Neutrophil (primary cell): ENCODE measurements around the gene SELPLG.

ENCODE experiments used
- H3K27ac ChIP-seq: fragments of 200-600 bp; sonication (generic); 2 replicates; pipeline ENCODE4 v1.5.1; 2016; ENCODE audit warnings: mild to moderate bottlenecking, moderate library complexity
- H3K27me3 ChIP-seq: fragments of 200-600 bp; sonication (generic); 2 replicates; pipeline ENCODE4 v1.6.0; 2016; ENCODE audit warnings: mild to moderate bottlenecking
- H3K36me3 ChIP-seq: fragments of 200-600 bp; sonication (generic); 2 replicates; pipeline ENCODE4 v1.5.1; 2017
- H3K4me1 ChIP-seq, 2 experiments: fragments of 200-600 bp in 1 of 2; sonication (generic) in 1 of 2; 1 replicate in 1 of 2; 2 replicates in 1 of 2; pipeline versions ENCODE4 v1.5.1 to v1.6.1; 2013 to 2016; ENCODE audit warnings: low read depth in 1 of 2, low read length in 1 of 2, mild to moderate bottlenecking in 1 of 2, moderate library complexity in 1 of 2; ENCODE audit not compliant: control insufficient read depth in 1 of 2, insufficient read depth in 1 of 2
- H3K4me3 ChIP-seq, 2 experiments: fragments of 200-600 bp in 1 of 2; sonication (generic) in 1 of 2; 1 replicate in 1 of 2; 2 replicates in 1 of 2; pipeline ENCODE4 v1.5.1; 2013 to 2016; ENCODE audit warnings: low read depth in 1 of 2, low read length in 1 of 2, mild to moderate bottlenecking in 1 of 2, moderate library complexity in 1 of 2
- H3K9me3 ChIP-seq: fragments of 200-600 bp; sonication (generic); 2 replicates; pipeline ENCODE4 v1.5.1; 2016
- TF ChIP-seq, protein P1 (sequence below): fragments of 200-600 bp; sonication (generic); IDR thresholded peaks from 2 replicates; pipeline ENCODE4 v1.5.1; 2016; ENCODE audit warnings: antibody characterized with exemption

SELPLG gene

DNA sequence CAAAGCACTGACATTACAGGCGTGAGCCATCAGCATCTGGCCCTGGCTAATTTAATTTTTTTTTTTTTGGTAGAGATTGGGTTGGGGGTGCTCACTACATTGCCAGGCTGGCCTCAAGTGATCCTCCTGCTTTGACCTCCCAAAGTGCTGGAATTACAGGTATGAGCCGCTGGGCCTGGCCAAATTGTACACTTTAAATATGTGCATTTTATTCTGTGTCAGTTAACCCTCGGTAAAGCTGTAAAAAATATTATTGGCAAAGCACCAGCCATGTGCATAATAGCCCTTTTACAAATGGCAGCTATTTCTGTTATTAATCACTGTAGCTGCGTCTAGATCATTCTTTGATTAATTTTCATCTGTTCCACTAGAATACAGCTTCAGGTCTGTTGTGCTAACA lies 47.8 kb downstream of the SELPLG start:
- Histone ChIP-seq H3K4me1 (no peaks in the 10 kb centered on the region), H3K36me3 (no peaks in the 10 kb centered on the region), H3K4me3 (no peak overlapping the region), H3K9me3 (no peaks in the 10 kb centered on the region), H3K27ac (no peak overlapping the region), H3K27me3 (no peaks in the 10 kb centered on the region)
- TF ChIP-seq, protein P1, sequence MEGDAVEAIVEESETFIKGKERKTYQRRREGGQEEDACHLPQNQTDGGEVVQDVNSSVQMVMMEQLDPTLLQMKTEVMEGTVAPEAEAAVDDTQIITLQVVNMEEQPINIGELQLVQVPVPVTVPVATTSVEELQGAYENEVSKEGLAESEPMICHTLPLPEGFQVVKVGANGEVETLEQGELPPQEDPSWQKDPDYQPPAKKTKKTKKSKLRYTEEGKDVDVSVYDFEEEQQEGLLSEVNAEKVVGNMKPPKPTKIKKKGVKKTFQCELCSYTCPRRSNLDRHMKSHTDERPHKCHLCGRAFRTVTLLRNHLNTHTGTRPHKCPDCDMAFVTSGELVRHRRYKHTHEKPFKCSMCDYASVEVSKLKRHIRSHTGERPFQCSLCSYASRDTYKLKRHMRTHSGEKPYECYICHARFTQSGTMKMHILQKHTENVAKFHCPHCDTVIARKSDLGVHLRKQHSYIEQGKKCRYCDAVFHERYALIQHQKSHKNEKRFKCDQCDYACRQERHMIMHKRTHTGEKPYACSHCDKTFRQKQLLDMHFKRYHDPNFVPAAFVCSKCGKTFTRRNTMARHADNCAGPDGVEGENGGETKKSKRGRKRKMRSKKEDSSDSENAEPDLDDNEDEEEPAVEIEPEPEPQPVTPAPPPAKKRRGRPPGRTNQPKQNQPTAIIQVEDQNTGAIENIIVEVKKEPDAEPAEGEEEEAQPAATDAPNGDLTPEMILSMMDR, result no peak

DNA sequence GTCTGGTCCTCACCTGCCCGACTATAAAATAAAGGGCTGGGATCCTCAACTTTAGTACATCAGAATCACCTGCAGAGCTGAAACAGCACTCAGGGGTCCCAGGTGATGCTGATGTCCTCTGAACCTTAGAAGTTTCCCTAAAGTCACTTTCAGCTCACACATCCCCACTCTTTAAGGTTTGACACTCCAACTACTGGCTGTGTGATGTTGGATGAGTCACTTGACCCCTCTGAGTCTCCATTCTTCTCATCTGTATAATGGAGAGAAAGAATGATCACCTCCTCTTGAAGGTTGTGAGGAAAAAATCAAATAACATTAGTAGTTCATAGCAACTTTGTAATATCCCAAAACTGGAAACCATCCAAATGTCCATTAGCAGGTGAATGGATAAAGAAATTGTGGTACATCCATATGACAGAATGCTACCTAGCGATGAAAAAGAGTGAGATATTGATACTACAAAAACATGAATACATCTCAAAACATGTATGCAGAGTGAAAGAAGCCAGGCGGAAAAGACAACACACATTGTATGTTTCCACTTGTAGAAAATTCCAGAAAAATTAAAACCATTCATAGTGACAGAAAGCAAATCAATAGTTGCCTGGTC lies 49.1 kb downstream of the SELPLG start:
- H3K9me3 ChIP-seq, result no peaks in the 10 kb centered on the region
- H3K4me3 ChIP-seq, result no peak overlapping the region
- H3K27ac ChIP-seq, result no peak overlapping the region
- H3K36me3 ChIP-seq, result no peaks in the 10 kb centered on the region
- TF ChIP-seq, protein P1, result no peak
- H3K27me3 ChIP-seq, result no peaks in the 10 kb centered on the region
- H3K4me1 ChIP-seq, result no peaks in the 10 kb centered on the region

DNA sequence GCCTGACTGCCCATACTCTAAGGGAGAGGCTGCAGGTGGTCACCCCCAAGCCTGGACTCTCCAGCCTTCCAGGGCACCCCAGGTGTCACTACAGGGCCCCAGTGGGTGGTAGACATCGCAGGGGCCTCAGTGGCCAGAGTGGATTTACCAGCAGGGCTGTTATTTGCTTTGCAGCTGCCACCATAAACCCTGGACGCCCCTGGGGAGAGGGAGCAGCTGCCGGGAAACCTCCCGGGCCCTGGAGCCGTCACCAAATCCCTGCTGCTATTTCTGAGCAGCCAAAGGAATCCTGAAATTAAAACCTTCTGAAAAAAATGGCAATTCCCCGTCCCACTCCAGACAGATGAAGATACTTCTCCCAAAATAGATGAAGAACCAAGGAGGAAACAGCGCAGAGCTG lies 49.7 kb downstream of the SELPLG start:
- Histone ChIP-seq H3K4me1 (no peaks in the 10 kb centered on the region), H3K36me3 (no peaks in the 10 kb centered on the region), H3K27me3 (no peaks in the 10 kb centered on the region), H3K4me3 (no peak overlapping the region), H3K9me3 (no peaks in the 10 kb centered on the region), H3K27ac (no peak overlapping the region)
- TF ChIP-seq, protein P1, result no peak

DNA sequence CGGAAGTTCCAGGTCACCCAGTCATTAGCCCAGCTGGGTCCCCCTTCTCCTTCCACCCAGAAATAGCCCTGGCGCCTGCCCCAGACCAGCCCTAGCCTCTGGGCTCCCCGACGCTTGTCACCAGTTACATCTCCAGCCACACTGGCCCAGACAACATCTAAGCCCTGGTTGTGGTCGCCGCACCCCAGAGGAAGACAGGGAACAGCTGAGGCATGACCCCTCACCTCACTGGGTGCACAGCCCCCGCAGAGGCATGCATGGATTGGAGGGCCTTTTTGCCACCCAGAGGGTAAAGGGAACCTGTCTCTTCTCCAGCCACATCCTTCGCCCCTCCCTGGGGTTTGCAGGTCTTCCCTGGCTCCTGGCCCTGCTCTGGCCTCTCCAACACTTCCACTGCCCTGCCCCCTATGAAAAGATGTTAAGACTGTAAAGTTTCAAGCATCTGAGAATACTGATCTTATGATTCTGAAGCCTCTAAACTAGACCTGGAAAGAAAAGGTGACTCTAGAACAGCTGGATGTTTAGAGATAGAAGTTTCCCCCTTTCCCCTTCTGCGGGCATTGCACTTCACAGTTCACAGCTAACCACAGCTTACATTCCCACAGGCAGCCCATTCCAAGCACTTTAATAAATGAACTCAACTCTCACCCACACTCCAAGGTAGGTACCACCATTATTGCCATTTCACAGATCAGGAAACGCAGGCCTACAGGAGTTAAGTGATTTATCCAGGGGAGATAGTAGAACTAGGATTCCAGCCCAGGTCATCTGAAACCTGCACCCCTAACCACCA lies 50.5 kb downstream of the SELPLG start:
- TF ChIP-seq, protein P1, result no peak
- no peak overlapping the region for H3K4me3 ChIP-seq
- H3K27me3 ChIP-seq, result no peaks in the 10 kb centered on the region
- no peak overlapping the region for H3K27ac ChIP-seq
- no peaks in the 10 kb centered on the region for H3K9me3 ChIP-seq
- no peaks in the 10 kb centered on the region for H3K36me3 ChIP-seq
- no peaks in the 10 kb centered on the region for H3K4me1 ChIP-seq

DNA sequence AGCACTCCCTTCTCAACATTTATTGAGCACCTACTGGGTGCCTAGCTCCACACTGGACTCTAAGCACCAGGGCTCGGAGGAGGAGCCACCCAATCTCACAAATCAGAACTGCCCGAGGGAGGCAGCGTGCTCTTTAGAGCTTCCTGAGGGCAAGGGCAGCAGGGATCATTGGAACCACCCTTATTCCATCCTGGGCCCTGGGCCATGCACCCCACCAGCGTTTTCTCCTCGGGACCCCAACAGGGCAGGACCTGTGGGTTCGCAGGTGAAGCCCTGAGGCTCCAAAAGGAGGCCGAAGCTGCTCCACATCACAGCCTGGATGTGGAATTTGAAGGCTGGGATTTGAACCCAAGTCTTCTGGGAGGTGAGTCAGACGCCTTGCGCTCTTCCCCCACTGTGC lies 51.2 kb downstream of the SELPLG start:
- Histone ChIP-seq H3K9me3 (no peaks in the 10 kb centered on the region), H3K27ac (no peak overlapping the region), H3K4me1 (no peaks in the 10 kb centered on the region), H3K4me3 (no peak overlapping the region), H3K27me3 (no peaks in the 10 kb centered on the region), H3K36me3 (no peaks in the 10 kb centered on the region)
- TF ChIP-seq, protein P1, result no peak
